Neutrophil (primary cell): ENCODE measurements around the gene PCED1B.

ENCODE experiments used
- H3K27ac ChIP-seq: fragments of 200-600 bp; sonication (generic); 2 replicates; pipeline ENCODE4 v1.5.1; 2016; ENCODE audit warnings: mild to moderate bottlenecking, moderate library complexity
- H3K27me3 ChIP-seq: fragments of 200-600 bp; sonication (generic); 2 replicates; pipeline ENCODE4 v1.6.0; 2016; ENCODE audit warnings: mild to moderate bottlenecking
- H3K36me3 ChIP-seq: fragments of 200-600 bp; sonication (generic); 2 replicates; pipeline ENCODE4 v1.5.1; 2017
- H3K4me1 ChIP-seq, 2 experiments: fragments of 200-600 bp in 1 of 2; sonication (generic) in 1 of 2; 1 replicate in 1 of 2; 2 replicates in 1 of 2; pipeline versions ENCODE4 v1.5.1 to v1.6.1; 2013 to 2016; ENCODE audit warnings: low read depth in 1 of 2, low read length in 1 of 2, mild to moderate bottlenecking in 1 of 2, moderate library complexity in 1 of 2; ENCODE audit not compliant: control insufficient read depth in 1 of 2, insufficient read depth in 1 of 2
- H3K4me3 ChIP-seq, 2 experiments: fragments of 200-600 bp in 1 of 2; sonication (generic) in 1 of 2; 1 replicate in 1 of 2; 2 replicates in 1 of 2; pipeline ENCODE4 v1.5.1; 2013 to 2016; ENCODE audit warnings: low read depth in 1 of 2, low read length in 1 of 2, mild to moderate bottlenecking in 1 of 2, moderate library complexity in 1 of 2
- H3K9me3 ChIP-seq: fragments of 200-600 bp; sonication (generic); 2 replicates; pipeline ENCODE4 v1.5.1; 2016
- CTCF ChIP-seq: fragments of 200-600 bp; sonication (generic); IDR thresholded peaks from 2 replicates; pipeline ENCODE4 v1.5.1; 2016; ENCODE audit warnings: antibody characterized with exemption

PCED1B gene

GRCh38 chr12:47070310-47070709, 9.1 kb upstream of the PCED1B start:
- Histone ChIP-seq H3K27ac (no peak overlapping the region), H3K36me3 (no peaks in the 10 kb centered on the region), H3K27me3 (peaks cover 14% of the 10 kb centered on the region), H3K9me3 (no peaks in the 10 kb centered on the region), H3K4me1 (no peaks in the 10 kb centered on the region), H3K4me3 (no peak overlapping the region)
- TF ChIP-seq CTCF = no peak

GRCh38 chr12:47071241-47071852, 8.1 kb upstream of the PCED1B start:
- peak; percentile 36 for TF ChIP-seq CTCF
- peaks cover 25% of the 10 kb centered on the region for H3K27me3 ChIP-seq

GRCh38 chr12:47073951-47074350, 5.5 kb upstream of the PCED1B start:
- Histone ChIP-seq H3K4me3 (no peak overlapping the region), H3K4me1 (peaks cover 2% of the 10 kb centered on the region in 2 experiments), H3K36me3 (no peaks in the 10 kb centered on the region), H3K27me3 (peaks cover 51% of the 10 kb centered on the region), H3K9me3 (no peaks in the 10 kb centered on the region), H3K27ac (no peak overlapping the region)
- no peak for TF ChIP-seq CTCF

More at GRCh38 chr12:47071241-47071852, 8.1 kb upstream of the PCED1B start:
- H3K36me3 ChIP-seq = no peaks in the 10 kb centered on the region
- no peaks in the 10 kb centered on the region for H3K4me1 ChIP-seq
- no peak overlapping the region for H3K27ac ChIP-seq
- H3K9me3 ChIP-seq = no peaks in the 10 kb centered on the region
- no peak overlapping the region for H3K4me3 ChIP-seq

- H3K9me3 ChIP-seq = no peaks in the 10 kb centered on the region
Observed at GRCh38 chr12:47074757-47075156, 4.7 kb upstream of the PCED1B start.

GRCh38 chr12:47075192-47076084, 4.0 kb upstream of the PCED1B start:
- Histone ChIP-seq H3K27ac (no peak overlapping the region), H3K9me3 (no peaks in the 10 kb centered on the region), H3K36me3 (no peaks in the 10 kb centered on the region), H3K4me1 (peaks cover 13 to 15% of the 10 kb centered on the region in 2 experiments), H3K27me3 (peaks cover 66% of the 10 kb centered on the region), H3K4me3 (no peak overlapping the region)
- TF ChIP-seq CTCF = no peak

More at GRCh38 chr12:47074757-47075156, 4.7 kb upstream of the PCED1B start:
- H3K4me3 ChIP-seq = no peak overlapping the region
- peaks cover 7 to 8% of the 10 kb centered on the region in 2 experiments for H3K4me1 ChIP-seq
- H3K27ac ChIP-seq = no peak overlapping the region
- TF ChIP-seq CTCF = no peak
- peaks cover 59% of the 10 kb centered on the region for H3K27me3 ChIP-seq
- no peaks in the 10 kb centered on the region for H3K36me3 ChIP-seq
